Measurements from ENCODE around the gene ZNF430.
"Not testable (repeated sequence)": the region's sequence is repeated elsewhere in the genome, so short reads cannot be mapped to it uniquely, and the experiment has no call there.

Gene ZNF430

GRCh38 chr19:21020298-21021227 lies at the start of gene ZNF430:
ZNF430 (plus strand) TSS chr19:21020657; CDS start chr19:21020801, 144 bp downstream.
- DNase-seq (ENCODE audit: low spot score): peak; percentile 77

- not testable (repeated sequence) for DNase-seq (ENCODE audit: low spot score)
Measured at GRCh38 chr19:20992788-20993187, 27.7 kb upstream of the ZNF430 start.

- DNase-seq (ENCODE audit: low spot score): no peak
Measured at GRCh38 chr19:20999731-21000352, 20.6 kb upstream of the ZNF430 start.

GRCh38 chr19:21021238-21021637 lies 781 bp downstream of the ZNF430 start:
- not testable (repeated sequence) for DNase-seq (ENCODE audit: low spot score)

- DNase-seq (ENCODE audit: low spot score): peak; percentile 5
Measured at GRCh38 chr19:21022996-21023395, 2.5 kb downstream of the ZNF430 start.

- no peak for DNase-seq (ENCODE audit: low spot score)
Measured at GRCh38 chr19:21023901-21024300, 3.4 kb downstream of the ZNF430 start.

- DNase-seq (ENCODE audit: low spot score): no peak
Measured at GRCh38 chr19:21028969-21029268, 8.5 kb downstream of the ZNF430 start.

- no peak for DNase-seq (ENCODE audit: low spot score)
Measured at GRCh38 chr19:21045028-21045427, 24.6 kb downstream of the ZNF430 start.

GRCh38 chr19:21046489-21046888 lies 26.0 kb downstream of the ZNF430 start:
- no peak for DNase-seq (ENCODE audit: low spot score)

GRCh38 chr19:21047716-21048115 lies 27.3 kb downstream of the ZNF430 start:
- DNase-seq (ENCODE audit: low spot score): no peak

- no peak for DNase-seq (ENCODE audit: low spot score)
Measured at GRCh38 chr19:21052902-21053301, 32.4 kb downstream of the ZNF430 start.

GRCh38 chr19:21065336-21065735 lies 44.9 kb downstream of the ZNF430 start:
- DNase-seq (ENCODE audit: low spot score): no peak

GRCh38 chr19:21082011-21082975 lies 61.8 kb downstream of the ZNF430 start, which contains the start of gene ZNF714:
ZNF714 (plus strand) TSS chr19:21082203; CDS start chr19:21098269, 16,066 bp downstream.
- DNase-seq (ENCODE audit: low spot score): peak; percentile 66

GRCh38 chr19:21084343-21084742 lies 63.9 kb downstream of the ZNF430 start:
- peak; percentile 4 for DNase-seq (ENCODE audit: low spot score)

GRCh38 chr19:21087871-21088270 lies 67.4 kb downstream of the ZNF430 start:
- no peak for DNase-seq (ENCODE audit: low spot score)

- no peak for DNase-seq (ENCODE audit: low spot score)
Measured at GRCh38 chr19:21092109-21092508, 71.7 kb downstream of the ZNF430 start.

GRCh38 chr19:21094347-21095025 lies 74.0 kb downstream of the ZNF430 start:
- DNase-seq (ENCODE audit: low spot score): no peak

GRCh38 chr19:21098291-21098690 lies 77.8 kb downstream of the ZNF430 start:
- no peak for DNase-seq (ENCODE audit: low spot score)

- no peak for DNase-seq (ENCODE audit: low spot score)
Measured at GRCh38 chr19:21101521-21102242, 81.2 kb downstream of the ZNF430 start.

GRCh38 chr19:21109116-21109515 lies 88.7 kb downstream of the ZNF430 start:
- no peak for DNase-seq (ENCODE audit: low spot score)
